Left lobe of liver (tissue), 2 donors: ENCODE results near the gene PTPRA. TPM values are rescaled to one million over a fixed set of nuclear protein-coding genes. Genes with fewer than 3 reads are reported as not detected.
"Not testable (repeated sequence)": the region's sequence is repeated elsewhere in the genome, so short reads cannot be mapped to it uniquely, and the experiment has no call there.

Experiments used
- ATAC-seq: fragments of 200-7000 bp; cut with Tn5 transposase; one replicate; pipeline ENCODE4 v1.9.1; 2020; ENCODE audit warnings: mild to moderate bottlenecking, moderate library complexity
- DNase-seq: peaks from one replicate; pipeline ENCODE4 v3.0.0-alpha.2; 2020; ENCODE audit warnings: low spot score
- total RNA-seq: library from RNA; stranded (reverse); gene quantifications from one replicate; pipeline ENCODE4 v1.2.1, GENCODE V29; 2021
- donor health status: DM: no; HTN: no; CAD: no; lungs with moderate emphysema.
- donor health status: DM: no; HTN: yes; CAD: no.

The PTPRA gene, protein sequence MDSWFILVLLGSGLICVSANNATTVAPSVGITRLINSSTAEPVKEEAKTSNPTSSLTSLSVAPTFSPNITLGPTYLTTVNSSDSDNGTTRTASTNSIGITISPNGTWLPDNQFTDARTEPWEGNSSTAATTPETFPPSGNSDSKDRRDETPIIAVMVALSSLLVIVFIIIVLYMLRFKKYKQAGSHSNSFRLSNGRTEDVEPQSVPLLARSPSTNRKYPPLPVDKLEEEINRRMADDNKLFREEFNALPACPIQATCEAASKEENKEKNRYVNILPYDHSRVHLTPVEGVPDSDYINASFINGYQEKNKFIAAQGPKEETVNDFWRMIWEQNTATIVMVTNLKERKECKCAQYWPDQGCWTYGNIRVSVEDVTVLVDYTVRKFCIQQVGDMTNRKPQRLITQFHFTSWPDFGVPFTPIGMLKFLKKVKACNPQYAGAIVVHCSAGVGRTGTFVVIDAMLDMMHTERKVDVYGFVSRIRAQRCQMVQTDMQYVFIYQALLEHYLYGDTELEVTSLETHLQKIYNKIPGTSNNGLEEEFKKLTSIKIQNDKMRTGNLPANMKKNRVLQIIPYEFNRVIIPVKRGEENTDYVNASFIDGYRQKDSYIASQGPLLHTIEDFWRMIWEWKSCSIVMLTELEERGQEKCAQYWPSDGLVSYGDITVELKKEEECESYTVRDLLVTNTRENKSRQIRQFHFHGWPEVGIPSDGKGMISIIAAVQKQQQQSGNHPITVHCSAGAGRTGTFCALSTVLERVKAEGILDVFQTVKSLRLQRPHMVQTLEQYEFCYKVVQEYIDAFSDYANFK
- total RNA-seq: 15.3 TPM

DNA sequence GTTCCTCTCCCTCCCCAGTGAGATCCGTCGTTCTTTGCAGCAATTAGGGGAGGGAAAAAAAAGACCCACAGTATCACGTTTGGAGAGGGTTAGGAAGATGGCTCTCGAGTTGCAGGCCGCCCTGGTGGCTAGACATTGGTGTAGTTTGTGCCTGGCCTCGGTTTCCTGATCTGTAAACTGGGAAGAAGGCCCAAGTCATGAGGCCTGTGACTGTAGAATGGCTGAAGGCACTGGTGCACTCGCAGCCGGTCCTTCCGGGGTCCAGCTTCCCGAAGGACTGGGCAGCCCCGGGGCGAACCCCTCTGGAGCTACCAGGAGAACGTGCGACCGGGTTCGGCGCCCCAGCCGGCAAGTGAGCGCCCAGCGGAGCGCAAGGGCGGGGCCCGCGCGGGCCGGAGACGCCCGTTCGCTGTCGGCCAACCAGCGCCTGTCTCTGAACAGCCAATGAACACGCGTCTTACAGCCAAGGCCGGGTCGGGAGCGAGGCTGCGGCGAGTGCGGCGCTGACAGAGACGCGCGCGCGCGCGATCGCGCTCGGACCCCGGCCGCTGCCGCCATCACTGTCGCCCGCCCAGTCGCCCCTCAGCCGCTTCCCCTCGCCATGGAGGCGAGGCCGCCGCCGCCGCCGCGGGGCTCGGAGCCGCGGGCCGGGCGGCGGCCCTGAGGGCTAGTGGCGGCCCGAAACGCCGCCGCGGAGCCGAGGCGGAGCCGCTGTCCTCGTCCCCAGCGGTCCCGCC lies at the start of gene PTPRA:
Gene PTPRA, plus strand, starts transcription at position 472 of the 737 bp plus-strand sequence. CDS start 90,797 bp downstream, outside the sequence.
- DNase-seq (peak; percentile 95), ATAC-seq (peak; percentile 95)

DNA sequence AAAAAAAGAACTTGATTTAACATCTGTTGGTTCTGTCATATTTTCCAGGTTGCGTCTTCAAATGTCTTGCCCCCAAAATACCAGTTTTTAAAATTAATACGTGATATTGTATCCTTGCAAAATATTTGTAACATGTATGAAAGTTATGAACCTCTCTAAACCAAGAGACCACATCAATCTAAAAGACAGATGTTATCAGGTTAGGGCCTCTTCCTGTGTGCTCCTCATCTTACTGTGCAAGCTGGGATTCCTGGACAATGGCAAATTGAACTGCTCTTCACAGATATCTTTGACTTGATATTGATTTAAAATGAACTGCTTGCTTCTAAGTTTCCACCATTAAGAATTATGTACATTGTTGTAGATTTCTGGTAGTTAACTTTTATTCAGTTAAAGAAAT lies 47.5 kb upstream of the PTPRA start:
- ATAC-seq: no peak

DNA sequence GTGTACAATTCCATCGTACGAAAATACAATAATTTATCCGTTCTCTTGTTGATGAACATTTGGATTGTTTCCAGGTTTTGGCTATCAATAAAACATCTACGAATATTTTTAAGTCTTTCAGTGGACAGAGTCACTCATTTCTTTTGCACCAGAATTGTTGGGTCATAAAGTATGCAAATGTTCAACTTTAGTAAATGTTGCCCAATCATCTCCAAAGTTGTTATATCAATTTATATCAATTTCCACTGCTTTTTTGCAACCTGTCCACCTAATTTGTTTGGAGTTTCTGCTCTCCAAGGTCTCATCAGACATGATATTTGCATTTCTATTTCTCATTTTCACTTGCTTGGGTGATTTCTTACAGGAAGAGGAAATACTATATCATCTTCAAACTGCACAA lies 46.6 kb upstream of the PTPRA start:
- ATAC-seq (no peak), DNase-seq (no peak)

More for the DNA sequence above, 47.5 kb upstream of the PTPRA start:
- DNase-seq: no peak

GRCh38 chr20:2829376-2829775 lies 43.9 kb upstream of the PTPRA start:
- no peak for ATAC-seq
- DNase-seq: peak; percentile 8

DNA sequence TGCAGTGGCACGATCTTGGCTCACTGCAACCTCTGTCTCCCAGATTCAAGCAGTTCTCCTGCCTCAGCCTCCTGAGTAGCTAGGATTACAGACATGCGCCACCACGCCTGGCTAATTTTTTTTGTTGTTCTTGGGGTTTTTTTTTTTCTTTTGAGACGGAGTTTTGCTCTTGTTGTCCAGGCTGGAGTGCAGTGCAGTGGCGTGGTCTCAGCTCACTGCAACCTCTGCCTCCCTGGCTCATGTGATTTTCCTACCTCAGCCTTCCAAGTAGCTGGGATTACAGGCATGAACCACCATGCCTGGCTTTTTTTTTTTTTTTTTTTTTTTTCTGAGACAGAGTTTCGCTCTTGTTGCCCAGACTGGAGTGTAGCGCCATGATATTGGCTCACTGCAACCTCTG lies 42.1 kb upstream of the PTPRA start:
- ATAC-seq: not testable (repeated sequence)
- DNase-seq: peak; percentile 1

DNA sequence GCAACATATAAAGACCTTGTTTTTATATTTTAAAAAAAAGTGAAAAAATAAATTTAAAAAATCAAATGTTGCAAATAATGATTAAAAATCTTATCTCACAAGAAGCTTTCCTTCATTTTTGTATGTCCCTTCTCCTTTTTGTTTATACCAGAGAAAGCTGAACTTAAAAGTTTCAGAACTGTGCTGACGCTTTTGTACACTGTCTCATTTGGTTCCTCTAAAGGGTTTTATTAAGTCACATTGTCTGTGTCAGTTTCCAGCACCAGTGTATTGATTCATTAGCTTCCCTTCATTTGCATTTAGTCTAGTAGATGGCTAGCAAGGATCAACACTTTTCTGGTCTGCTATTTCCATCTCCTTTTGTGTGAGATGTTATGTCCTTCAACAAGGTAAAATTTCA lies 39.5 kb upstream of the PTPRA start:
- DNase-seq (no peak), ATAC-seq (no peak)

- no peak for ATAC-seq
- DNase-seq: no peak
Measured at GRCh38 chr20:2834401-2835110, 38.7 kb upstream of the PTPRA start.

GRCh38 chr20:2835331-2835796 lies 37.9 kb upstream of the PTPRA start:
- ATAC-seq (no peak), DNase-seq (no peak)

- ATAC-seq (no peak), DNase-seq (no peak)
Measured at GRCh38 chr20:2836035-2836434, 37.2 kb upstream of the PTPRA start.

- ATAC-seq: no peak
- DNase-seq: peak; percentile 10
Measured at GRCh38 chr20:2837221-2837960, 35.9 kb upstream of the PTPRA start.

DNA sequence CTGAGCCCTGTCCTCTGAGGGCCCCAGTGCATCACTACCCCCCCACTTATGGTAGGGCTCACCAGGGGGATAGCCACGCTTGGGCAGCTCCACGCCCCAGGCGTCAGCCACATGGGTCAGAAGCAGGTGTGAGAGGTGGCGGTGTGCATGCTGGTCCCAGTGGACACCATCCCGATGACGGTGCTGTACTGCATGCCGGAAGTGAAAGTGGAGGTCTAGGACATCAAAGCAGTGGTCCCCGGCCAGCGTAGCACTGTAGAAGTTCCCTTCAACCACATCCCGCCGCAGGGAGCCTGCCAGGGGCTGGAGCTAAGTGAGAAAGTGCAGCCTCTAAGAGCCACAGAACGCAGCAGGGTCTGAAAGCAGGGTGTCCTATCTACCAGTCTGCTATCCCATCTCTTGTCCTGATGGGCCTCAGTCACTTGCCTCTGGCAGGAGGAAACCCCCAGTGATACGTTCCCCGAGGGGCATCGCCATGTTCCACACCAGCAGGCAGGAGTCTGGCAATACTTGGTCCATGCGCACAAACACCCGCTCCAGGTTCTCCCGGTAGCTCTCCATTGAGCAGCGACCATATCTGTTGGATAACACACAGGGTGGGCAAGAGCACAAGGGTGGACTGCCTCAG lies 35.0 kb upstream of the PTPRA start:
- no peak for ATAC-seq
- DNase-seq: no peak

- ATAC-seq (no peak), DNase-seq (no peak)
Measured at GRCh38 chr20:2838847-2839671, 34.2 kb upstream of the PTPRA start.

DNA sequence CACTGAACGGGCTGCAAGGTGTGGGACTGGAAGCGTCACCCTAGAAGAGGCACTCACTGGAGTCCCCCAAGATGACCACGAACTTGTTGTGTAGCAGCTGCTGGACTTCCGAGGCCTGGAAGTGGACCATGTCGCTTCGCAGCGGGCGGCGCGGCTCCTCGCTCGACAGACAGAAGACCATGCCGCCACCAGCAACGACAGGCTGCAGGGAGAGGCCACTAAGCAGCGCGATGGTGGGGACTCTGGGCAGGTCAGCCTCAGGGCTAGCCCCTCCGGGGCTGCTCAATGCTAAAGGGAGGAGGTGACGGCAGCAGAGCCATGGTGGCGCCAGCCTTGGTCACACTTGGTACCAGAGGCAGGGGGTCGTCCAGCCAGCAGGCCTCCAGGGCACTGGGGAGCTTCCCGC lies 33.5 kb upstream of the PTPRA start:
- DNase-seq: no peak
- no peak for ATAC-seq

- ATAC-seq (peak; percentile 97), DNase-seq (peak; percentile 89)
Measured at GRCh38 chr20:2840138-2840966, 32.9 kb upstream of the PTPRA start, which contains the start of the genes PCED1A and VPS16. TSS of gene PCED1A (minus strand) at chr20:2840655. CDS start at chr20:2839912, 743 bp downstream. TSS of gene VPS16 (plus strand) at chr20:2840745. CDS start at chr20:2840775, 30 bp downstream.

DNA sequence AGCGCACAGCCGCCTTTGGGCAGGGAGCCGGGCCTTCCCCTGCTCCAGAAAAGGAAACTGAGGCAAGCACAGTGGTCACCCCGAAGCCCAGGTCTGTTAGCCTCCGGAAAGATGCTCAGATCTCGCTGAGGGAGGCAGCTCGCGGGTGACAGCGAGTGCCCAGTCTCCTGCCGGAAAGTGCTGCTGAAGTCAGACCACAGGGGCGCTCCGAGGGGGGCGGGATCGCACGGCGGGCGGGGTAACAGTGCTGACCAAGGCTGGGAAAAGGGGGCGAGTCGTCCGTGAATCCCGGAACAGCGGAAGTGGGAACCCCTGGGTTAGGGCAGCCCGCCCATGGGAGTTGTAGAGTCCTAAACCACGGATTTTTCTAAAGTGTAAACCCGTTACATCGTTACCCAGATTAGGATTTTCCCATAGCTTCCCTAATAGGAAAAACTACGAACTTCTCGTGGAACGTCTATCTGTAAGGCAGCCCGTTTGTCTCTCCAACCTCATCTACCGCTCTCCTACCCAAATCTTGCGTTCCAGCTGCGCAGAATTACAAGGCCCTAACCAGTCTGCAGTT lies 32.2 kb upstream of the PTPRA start:
- DNase-seq (peak; percentile 58), ATAC-seq (peak; percentile 55)

DNA sequence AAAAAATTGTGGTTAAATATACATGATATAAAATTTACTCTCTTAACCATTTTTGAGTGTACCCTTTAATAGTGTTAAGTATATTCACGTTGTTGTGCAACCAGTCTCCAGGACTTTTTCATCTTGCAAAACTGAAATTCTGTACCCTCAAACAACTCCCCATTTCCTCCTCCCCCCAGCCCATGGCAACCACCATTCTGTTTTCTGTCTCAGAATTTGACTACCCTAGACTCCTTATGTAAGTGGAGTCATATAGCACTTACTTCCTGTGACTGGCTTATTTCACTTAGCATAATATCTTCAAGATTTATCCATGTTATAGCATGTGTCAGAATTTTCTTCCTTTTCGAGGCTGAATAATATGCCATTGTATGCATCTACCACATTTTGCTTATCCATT lies 27.7 kb upstream of the PTPRA start:
- ATAC-seq: no peak
- DNase-seq: peak; percentile 3

GRCh38 chr20:2846698-2847097 lies 26.6 kb upstream of the PTPRA start:
- ATAC-seq (no peak), DNase-seq (peak; percentile 6)
